ENCODE data around the gene ARHGEF37. TPM values are rescaled to one million over a fixed set of nuclear protein-coding genes. Genes with fewer than 3 reads are reported as not detected.
"Not testable (repeated sequence)": the region's sequence is repeated elsewhere in the genome, so short reads cannot be mapped to it uniquely, and the experiment has no call there.

ARHGEF37 gene
- total and polyA plus RNA-seq, 8 donors: 4.2 to 7.3 (median 5.2) TPM

DNA sequence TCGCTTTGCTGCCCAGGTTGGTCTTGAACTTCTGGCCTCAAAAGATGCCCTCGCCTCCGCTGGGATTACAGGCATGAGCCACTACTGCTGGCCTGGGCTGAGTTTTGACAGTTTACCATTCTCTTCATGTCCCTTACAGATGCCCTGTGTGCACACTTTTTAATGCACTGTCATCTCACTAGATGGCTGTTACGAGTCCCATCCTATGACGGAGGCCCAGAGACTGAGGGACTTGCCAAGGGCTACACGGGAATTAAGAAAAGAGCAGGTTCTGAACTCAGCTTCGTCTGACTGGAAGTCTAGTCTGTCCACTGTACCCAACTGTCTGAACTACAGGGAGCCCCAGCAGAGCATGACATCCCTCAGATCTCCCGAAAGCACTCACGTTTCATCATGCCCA lies 63.9 kb downstream of the ARHGEF37 start:
- intact Hi-C loops (cut with DNase I): no loop called here

GRCh38 chr5:149645725-149646124 lies 64.4 kb downstream of the ARHGEF37 start:
- Histone ChIP-seq H3K27me3 (no peaks in the 10 kb centered on the region), H3K9me3 (no peaks in the 10 kb centered on the region), H3K36me3 (no peaks in the 10 kb centered on the region), H3K4me1 (no peaks in the 10 kb centered on the region), H3K27ac (no peak overlapping the region), H3K4me3 (no peak overlapping the region)
- TF ChIP-seq, protein P1, sequence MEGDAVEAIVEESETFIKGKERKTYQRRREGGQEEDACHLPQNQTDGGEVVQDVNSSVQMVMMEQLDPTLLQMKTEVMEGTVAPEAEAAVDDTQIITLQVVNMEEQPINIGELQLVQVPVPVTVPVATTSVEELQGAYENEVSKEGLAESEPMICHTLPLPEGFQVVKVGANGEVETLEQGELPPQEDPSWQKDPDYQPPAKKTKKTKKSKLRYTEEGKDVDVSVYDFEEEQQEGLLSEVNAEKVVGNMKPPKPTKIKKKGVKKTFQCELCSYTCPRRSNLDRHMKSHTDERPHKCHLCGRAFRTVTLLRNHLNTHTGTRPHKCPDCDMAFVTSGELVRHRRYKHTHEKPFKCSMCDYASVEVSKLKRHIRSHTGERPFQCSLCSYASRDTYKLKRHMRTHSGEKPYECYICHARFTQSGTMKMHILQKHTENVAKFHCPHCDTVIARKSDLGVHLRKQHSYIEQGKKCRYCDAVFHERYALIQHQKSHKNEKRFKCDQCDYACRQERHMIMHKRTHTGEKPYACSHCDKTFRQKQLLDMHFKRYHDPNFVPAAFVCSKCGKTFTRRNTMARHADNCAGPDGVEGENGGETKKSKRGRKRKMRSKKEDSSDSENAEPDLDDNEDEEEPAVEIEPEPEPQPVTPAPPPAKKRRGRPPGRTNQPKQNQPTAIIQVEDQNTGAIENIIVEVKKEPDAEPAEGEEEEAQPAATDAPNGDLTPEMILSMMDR (IDR thresholded peaks at IDR 0.05): no peak
- intact Hi-C loops (cut with DNase I): no loop called here
- ATAC-seq (no peak), DNase-seq (no peak)

More for the DNA sequence above, 63.9 kb downstream of the ARHGEF37 start:
- DNase-seq: no peak
- H3K9me3 ChIP-seq: no peaks in the 10 kb centered on the region
- no peak overlapping the region for H3K27ac ChIP-seq
- no peak overlapping the region for H3K4me3 ChIP-seq
- TF ChIP-seq, protein P1 (IDR thresholded peaks at IDR 0.05): no peak
- no peaks in the 10 kb centered on the region for H3K4me1 ChIP-seq
- no peaks in the 10 kb centered on the region for H3K27me3 ChIP-seq
- no peaks in the 10 kb centered on the region for H3K36me3 ChIP-seq
- ATAC-seq: no peak

- no peak overlapping the region for H3K27ac ChIP-seq
- no peaks in the 10 kb centered on the region for H3K4me1 ChIP-seq
- H3K27me3 ChIP-seq: no peaks in the 10 kb centered on the region
- no peaks in the 10 kb centered on the region for H3K9me3 ChIP-seq
- H3K36me3 ChIP-seq: no peaks in the 10 kb centered on the region
- ATAC-seq: no peak
- intact Hi-C loops (cut with DNase I): no loop called here
- TF ChIP-seq, protein P1 (IDR thresholded peaks at IDR 0.05): no peak
- no peak overlapping the region for H3K4me3 ChIP-seq
- peak in 1 of 4 donors; percentile 48 for DNase-seq
Observed at GRCh38 chr5:149646564-149646963, 65.3 kb downstream of the ARHGEF37 start.

- intact Hi-C loops (cut with DNase I): no loop called here
- no peaks in the 10 kb centered on the region for H3K27me3 ChIP-seq
- no peak for DNase-seq
Observed at GRCh38 chr5:149647334-149647733, 66.0 kb downstream of the ARHGEF37 start.

DNA sequence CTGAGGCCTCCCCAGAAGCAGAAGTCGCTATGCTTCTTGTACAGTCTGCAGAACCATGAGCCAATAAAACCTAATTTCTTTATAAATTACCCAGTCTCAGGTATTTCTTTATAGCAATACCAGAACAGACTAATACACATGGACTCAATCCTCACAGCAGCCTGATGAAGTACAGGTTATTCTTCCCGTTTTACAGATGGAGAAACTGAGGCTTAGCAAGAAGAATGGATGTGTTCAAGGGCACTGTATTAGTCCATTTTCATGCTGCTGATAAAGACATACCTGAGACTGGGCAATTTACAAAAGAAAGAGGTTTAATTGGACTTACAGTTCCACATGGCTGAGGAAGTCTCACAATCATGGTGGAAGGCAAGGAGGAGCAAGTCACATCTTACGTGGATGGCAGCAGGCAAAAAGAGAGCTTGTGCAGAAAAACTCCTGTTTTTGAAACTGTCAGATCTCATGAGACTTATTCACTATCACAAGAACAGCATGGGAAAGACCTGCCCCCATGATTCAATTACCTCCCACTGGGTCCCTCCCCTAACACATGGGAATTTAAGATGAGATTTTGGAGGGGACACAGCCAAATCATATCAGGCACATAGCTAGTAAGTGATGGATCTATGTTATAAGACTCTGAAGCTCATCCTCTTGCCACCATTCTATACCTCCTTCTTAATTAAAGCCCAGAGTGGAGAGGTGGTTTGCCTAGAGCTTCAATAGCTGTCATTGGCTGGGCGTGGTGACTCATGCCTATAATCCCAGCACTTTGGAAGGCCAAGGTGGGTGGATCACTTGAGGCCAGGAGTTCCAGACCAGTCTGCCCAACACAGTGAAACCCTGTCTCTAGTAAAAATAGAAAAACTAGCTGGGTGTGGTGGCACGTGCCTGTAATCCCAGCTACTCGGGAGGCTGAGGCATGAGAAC lies 67.4 kb downstream of the ARHGEF37 start:
- H3K36me3 ChIP-seq; H3K4me1 ChIP-seq; intact Hi-C loops (cut with DNase I); DNase-seq; ATAC-seq; H3K4me3 ChIP-seq; H3K27me3 ChIP-seq; H3K9me3 ChIP-seq; H3K27ac ChIP-seq: not testable (repeated sequence)

More at GRCh38 chr5:149647334-149647733, 66.0 kb downstream of the ARHGEF37 start:
- H3K4me1 ChIP-seq: no peaks in the 10 kb centered on the region
- H3K27ac ChIP-seq: no peak overlapping the region
- no peaks in the 10 kb centered on the region for H3K9me3 ChIP-seq
- no peak overlapping the region for H3K4me3 ChIP-seq
- TF ChIP-seq, protein P1 (IDR thresholded peaks at IDR 0.05): no peak
- no peak for ATAC-seq
- no peaks in the 10 kb centered on the region for H3K36me3 ChIP-seq

GRCh38 chr5:149649730-149650129 lies 68.4 kb downstream of the ARHGEF37 start:
- ATAC-seq; intact Hi-C loops (cut with DNase I); DNase-seq; H3K4me3 ChIP-seq; H3K27ac ChIP-seq; H3K36me3 ChIP-seq; H3K4me1 ChIP-seq; H3K9me3 ChIP-seq; H3K27me3 ChIP-seq: not testable (repeated sequence)
